Ammon's horn (tissue), 1 donor: ENCODE measurements around the gene STRA6.

Experiments
- DNase-seq: peaks from one replicate; pipeline ENCODE4 v3.0.0-alpha.2; 2016; ENCODE audit warnings: low spot score

The STRA6 gene

DNA sequence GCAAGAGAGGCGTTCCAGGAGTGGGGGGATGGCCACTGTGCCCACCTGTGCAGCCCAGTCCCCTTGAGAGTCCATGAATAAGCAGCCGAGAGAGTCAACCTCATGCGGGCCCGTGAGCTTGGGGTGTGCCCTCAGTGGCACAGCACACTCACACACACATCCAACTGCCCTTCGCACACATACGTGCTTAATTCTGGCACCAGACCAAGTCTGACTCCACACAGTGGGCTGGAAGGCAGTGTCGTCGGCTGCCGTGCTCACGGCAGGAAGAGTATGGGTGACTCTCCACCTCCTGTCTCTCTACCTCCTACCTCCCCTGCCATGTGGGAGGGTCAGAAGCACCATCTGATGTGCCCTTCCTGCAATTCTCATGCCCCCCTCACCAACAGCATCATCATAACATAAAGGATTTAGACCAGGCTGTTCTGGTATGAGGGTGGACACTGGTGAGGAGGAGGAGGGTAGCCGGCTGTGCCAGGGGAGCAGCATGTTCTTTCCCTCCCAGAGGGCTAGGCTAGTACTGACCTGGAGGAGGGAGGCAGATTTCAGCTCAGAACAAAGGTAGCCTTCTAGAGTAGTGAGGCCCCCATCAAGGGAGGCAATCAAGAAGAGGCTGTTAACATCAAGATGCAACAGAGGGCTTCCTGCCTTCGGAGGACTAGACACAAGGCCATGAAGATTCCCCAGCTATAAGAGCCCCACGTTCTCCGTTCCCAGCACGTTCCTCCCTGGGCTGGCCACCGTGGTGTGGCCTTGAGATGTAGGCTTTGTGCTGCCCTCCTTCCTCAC, 5.3 kb upstream of the STRA6 start:
- DNase-seq: no peak

DNA sequence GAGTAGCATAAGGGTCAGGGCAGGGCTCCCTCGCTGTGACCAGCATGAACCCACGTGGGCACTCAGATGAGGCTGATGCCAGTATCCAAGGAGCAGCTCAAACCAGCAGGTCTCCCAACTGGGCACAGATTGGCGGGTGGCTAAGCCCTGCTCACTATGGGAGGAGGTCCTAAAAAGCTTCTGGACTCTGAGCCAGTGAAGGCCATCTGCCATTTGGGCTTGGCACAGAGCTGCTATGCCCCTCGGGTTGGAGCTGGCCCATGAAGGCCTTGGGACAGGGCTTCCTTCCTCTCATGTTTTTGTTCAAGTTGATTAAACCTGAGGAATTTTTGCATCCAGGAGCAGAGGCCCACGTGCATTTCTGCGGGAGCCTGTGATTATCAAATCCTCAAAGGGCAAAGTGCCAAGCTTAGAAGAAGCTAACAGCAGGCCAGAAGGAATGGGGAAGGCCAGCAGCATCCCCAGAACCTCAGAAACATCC, 4.3 kb upstream of the STRA6 start:
- peak; percentile 18 for DNase-seq

DNA sequence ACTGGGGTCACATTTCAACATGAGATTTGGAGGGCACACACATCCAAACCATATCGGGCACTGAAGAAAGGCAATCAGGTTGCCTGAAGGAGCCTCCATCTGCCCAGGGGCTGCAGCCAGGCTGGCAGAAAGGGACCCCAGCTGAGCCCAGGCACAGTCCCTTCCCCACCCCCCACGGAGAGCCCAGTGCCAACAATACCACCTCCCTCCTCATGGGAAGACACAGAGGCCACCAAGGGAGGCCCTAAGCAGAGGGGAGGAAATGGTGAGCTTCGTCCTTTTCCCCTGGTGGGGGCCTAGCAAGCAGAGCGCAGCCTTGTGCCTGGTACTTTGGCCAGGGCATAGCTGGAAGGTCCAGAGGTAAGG, 3.0 kb upstream of the STRA6 start:
- DNase-seq: no peak

DNA sequence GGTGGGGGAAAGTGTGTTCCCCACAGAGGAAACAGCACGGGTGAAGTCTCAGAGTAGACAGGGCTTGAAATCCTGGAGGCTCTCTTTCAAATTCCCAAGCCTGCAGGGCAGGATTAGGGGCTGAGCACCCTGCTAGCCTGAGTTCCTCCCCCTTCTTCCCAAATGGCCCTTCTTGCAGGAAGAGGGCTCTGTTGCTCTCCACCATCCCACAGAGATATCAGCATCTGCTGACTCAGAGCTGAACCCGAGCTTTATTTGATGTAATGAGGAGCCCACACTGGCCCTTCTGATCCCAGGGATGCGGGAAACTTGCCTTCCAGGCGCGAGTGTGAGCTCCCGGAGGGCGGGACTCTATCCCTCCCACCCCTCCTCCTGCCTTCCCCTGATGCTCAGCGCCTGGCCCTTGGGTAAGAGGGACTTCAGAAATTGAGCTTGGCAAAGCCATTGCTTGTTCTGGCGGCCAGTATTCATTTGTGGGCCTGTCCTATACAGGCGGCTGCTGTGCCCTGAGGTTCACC, 1.4 kb upstream of the STRA6 start:
- no peak for DNase-seq

- DNase-seq: no peak
These were observed 722 bp downstream of the STRA6 start for GRCh38 chr15:74201710-74202420.

DNA sequence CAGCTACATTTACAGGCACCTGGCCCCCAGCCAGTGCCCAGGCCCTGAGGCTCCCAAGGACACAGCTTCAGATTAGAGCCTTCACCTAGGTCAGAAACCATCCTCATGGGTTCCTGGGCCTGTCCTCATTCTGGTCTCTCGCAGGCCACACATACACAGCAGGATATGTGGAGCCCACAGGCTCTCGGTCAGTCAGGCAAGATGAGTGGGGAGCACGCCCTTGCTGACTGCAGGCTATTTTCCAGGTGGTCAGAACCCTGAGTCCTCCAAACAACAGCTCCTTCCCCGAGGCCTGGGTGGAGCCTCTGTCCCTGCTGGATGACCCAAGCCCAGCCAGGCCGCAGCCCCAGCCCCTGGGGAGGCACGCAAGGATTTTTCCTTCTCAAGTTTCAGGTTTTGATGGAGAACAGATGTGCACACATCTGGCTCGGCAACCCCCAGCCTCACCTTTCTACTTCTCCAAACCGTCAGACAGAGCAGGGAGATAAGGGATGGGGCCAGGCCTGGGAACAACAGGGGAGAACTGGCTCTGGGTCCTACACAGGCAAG, 1.6 kb downstream of the STRA6 start:
- DNase-seq: no peak

DNA sequence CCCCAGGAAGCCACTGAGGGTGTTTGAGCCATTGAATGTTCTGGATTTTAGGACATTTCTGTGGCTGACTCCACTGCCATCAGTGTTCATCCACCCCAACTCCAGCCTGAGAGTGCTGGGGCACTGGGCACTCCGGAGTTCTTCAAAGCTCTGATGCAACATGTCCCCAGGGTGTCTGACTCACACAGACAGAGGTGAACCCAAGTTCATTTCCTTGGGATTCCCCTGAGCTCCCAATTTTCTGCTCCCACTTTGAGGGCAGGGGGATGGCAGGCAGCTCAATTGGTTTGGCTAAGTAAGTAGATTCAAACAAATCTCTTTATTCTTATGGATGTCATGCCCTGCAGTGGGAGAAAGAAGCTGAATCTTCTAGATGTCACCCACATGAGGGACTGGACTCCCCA, 2.2 kb downstream of the STRA6 start:
- DNase-seq: no peak

GRCh38 chr15:74199297-74199652, 3.3 kb downstream of the STRA6 start:
- no peak for DNase-seq

DNA sequence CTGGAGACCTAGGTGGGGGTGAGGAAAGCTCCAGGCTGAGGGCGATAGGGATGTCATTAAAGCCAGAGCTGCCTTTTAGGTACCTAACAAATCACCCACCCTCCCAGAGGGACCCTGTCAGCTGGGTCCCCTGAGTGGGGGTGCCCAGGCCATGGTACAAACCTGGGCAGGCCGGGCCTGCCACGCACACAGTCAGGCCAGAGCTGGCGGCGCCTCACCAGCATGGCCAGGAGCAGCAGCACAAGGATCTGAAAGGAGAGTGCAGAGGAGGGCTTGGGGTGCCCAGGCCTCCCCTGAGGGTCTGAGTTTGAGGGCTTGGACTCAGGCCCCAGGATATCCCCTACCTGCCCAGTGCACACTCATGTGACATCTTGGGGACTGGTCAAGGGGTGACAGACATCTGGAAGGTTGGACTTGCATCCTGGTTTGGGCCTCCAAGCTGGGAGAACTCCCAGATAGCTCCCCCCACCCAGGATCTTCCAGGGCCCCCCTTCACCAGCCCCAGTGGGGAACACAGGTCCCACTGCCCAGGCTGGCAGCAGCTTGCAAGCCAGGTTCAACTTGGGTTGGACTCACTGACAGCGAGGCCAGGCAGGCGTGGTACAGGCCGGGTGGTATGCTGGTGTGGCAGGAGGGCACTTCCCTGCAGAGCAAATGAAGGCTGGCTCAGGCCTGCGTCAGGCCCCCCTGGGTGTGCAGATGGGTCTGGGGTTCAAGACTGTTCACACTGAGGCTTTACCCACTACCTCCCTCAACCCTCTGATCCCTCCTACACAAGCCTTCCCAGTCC, 5.2 kb downstream of the STRA6 start:
- no peak for DNase-seq

GRCh38 chr15:74196175-74196574, 6.4 kb downstream of the STRA6 start:
- no peak for DNase-seq

DNA sequence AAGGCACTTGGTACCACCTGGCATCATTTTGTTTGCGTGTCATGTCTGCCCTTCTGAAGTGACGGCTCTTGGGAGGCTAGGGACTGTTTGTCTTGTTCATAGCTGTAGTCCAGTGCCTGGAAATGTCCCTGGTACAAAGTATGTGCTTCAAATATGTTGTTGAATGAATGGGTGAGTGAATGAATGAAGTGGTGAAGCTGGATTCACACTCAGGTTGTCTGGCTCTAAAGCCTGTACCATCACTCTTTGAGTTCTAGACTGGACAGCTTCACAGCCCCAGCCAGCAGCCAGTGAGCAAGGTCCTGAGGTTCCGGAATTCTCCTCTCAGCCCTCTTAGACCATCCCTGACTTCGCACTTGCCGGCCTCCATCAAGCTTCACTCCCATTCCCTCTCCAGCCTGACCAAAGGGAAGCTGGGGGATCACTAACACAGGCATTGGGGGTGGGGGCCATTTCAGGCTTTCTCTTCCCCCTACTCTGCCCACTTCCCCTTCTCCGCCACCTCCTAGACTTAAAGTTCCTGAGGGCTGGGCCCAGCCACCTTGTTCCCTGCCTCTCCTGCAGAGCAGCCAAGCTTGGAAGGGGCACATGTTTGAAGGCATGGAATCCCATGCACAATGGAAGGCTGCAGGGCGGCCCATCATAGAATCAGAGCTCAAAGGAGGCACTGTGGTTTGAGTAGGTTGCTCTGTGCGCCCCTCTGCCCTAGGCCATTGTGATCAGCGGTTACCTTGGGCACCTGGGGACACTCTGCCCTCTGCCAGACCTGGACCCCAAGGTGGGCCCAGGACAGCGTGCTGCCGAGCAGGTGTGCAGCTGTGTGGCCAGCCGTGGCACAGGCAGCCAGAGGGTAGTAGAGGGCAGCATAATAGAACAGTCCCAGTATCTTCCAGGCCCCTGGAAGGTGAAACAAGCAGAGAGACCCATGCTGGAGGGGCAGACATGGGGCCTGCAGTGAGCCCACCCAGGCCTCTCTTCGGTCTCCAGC, 7.7 kb downstream of the STRA6 start:
- DNase-seq: no peak

GRCh38 chr15:74193905-74194304, 8.7 kb downstream of the STRA6 start:
- DNase-seq: no peak

GRCh38 chr15:74193299-74193718, 9.3 kb downstream of the STRA6 start:
- DNase-seq: no peak

DNA sequence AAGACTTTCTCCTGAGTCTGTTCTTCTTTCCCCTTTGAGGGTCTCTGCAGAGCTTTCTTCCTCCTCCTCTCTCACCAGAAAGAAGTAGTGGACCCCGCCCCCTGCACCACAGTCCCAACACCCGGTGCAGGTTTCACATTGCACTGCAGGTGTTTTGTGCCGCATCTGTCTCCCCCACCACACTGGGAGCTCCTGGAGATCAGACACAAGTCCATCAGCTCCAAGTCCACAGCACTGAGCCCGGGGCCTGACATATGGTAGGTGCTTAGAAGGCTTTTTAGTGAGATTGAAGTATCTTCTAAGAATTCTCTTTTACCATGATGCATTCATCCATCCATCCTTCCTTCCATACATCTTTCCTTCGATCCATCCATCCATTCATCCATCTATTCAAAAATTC, 9.8 kb downstream of the STRA6 start:
- DNase-seq: no peak

DNA sequence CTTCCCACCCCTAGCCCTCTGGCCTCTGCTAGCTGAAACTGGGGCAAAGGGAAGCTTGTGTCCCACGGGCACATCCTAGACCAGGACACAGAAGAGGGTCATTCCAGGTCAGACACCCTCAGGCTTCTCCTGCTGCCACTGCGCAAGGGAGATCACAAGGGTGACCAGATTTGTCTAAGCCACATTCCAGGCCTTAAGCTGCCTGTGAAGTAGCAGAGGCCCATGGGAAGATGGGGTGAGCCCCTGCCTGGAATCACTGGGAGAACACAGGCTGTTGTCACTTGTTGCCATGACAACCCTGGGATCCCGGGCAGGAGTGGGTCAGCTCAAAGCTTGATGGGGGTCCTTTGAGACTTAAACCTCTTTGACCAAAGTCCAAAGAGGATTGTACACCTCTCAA, 10.8 kb downstream of the STRA6 start:
- no peak for DNase-seq

DNA sequence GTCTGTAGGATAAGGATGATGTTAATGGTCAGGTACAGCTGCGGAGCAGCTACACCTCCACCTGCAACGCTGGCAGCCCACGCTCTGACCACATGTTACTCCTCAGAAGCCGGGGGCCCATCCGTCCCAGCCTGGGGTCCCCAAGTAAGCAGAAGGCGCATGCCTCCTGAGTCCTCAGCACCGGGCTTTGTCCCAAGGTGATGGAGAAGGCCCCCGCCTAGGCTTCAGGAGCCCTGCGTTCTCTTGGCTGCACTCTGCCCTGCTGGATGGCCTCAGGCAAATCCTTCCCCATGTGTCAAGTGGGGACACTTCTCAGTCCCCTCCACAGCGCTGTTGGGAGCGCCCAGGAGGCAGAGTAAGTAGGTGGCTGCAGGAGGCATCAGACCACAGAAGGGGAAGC, 14.4 kb downstream of the STRA6 start:
- DNase-seq: no peak

DNA sequence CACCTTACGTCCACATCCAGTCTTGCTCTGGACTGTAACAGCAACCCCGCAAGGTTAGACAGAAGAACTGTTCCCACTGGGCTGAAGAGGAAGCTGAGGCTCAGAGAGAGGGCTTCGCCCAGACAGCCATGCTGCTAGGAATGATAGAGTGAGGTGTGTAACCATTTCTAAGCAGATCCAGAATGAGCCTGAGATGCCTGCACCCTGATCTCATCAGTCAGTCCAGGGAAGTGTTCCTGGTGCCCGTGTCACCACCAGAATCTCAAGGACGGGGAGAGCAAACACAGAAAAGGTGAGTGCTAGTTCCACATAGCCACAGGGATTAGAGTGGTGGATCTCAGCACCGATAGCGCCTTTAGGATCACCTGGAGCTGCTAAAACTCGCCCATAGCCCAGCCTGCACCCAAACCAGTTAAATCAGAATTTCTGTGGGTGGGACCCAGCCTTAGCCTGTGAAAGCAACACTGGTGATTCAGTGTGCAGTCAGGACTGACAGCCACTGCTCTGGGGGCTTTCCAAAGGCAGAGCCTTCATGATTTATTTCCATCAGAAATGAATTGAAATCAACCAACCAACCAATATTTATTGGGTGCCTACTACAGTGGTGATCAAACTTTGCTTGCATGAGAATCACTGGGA, 16.8 kb downstream of the STRA6 start:
- DNase-seq: no peak

GRCh38 chr15:74184582-74185091, 17.9 kb downstream of the STRA6 start:
- DNase-seq: no peak

- DNase-seq: no peak
These were observed 20.5 kb downstream of the STRA6 start for GRCh38 chr15:74182131-74182530.

- DNase-seq: no peak
These were observed 21.5 kb downstream of the STRA6 start for GRCh38 chr15:74180881-74181602.
